GM12872 (cell line): ENCODE measurements around the gene SCYGR1.

Source experiments
- TF ChIP-seq, protein P1 (sequence below): IDR thresholded peaks from 3 replicates; pipeline ENCODE4 v1.5.1; 2011; ENCODE audit warnings: low read depth, mild to moderate bottlenecking, low read length, moderate library complexity; ENCODE audit not compliant: insufficient read depth

SCYGR1 gene

GRCh38 chr2:227411320-227411989, 23.7 kb upstream of the SCYGR1 start:
- TF ChIP-seq, protein P1, sequence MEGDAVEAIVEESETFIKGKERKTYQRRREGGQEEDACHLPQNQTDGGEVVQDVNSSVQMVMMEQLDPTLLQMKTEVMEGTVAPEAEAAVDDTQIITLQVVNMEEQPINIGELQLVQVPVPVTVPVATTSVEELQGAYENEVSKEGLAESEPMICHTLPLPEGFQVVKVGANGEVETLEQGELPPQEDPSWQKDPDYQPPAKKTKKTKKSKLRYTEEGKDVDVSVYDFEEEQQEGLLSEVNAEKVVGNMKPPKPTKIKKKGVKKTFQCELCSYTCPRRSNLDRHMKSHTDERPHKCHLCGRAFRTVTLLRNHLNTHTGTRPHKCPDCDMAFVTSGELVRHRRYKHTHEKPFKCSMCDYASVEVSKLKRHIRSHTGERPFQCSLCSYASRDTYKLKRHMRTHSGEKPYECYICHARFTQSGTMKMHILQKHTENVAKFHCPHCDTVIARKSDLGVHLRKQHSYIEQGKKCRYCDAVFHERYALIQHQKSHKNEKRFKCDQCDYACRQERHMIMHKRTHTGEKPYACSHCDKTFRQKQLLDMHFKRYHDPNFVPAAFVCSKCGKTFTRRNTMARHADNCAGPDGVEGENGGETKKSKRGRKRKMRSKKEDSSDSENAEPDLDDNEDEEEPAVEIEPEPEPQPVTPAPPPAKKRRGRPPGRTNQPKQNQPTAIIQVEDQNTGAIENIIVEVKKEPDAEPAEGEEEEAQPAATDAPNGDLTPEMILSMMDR, result no peak

- TF ChIP-seq, protein P1, result no peak
Measured at GRCh38 chr2:227410191-227410590, 22.4 kb upstream of the SCYGR1 start.

GRCh38 chr2:227407591-227408151, 19.9 kb upstream of the SCYGR1 start:
- TF ChIP-seq, protein P1, result no peak

DNA sequence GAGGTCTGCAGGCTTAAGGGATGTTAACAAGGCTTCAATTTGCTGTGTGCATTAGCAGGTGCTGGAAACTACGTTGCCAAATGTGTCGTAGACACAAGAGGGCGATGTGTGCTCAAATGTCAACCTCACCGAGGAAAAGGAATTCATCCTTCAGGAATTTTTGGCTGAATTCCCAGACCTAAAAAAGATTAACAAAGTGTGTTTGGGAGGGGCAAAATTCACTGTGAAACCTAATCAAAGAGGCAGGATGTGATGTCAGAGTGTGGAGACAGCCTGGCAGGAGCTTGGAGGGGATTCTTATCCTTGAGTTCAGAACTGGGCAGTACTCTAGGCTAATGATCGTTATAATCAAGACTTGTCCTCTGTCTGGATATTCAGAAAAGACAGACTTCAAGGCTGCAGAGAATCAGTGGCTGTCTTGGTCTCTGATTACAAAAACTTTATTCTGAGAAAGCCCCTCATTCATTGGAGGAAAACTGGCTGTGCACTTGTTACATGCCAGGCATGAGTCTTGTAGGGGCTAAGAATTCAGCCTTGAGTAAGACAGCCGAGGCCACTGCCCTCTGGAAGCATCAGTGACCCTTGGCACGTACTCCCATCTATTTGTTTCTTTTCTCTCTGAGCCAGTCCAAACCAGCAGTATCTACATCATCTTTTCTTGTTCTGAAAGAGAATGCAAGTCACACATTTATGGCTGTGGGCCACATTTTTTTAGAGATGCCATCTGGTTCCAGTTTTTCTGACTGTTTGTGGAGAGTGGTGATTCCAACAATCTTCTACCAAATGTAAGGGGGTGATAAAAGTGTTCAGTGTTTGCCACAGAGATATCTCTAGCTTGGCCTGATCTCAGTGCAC, 18.7 kb upstream of the SCYGR1 start:
- TF ChIP-seq, protein P1, result peak; percentile 70

GRCh38 chr2:227404585-227405271, 17.0 kb upstream of the SCYGR1 start:
- TF ChIP-seq, protein P1, result 0 out of 3 replicates have a peak, but pooled peaks have one; percentile 12

DNA sequence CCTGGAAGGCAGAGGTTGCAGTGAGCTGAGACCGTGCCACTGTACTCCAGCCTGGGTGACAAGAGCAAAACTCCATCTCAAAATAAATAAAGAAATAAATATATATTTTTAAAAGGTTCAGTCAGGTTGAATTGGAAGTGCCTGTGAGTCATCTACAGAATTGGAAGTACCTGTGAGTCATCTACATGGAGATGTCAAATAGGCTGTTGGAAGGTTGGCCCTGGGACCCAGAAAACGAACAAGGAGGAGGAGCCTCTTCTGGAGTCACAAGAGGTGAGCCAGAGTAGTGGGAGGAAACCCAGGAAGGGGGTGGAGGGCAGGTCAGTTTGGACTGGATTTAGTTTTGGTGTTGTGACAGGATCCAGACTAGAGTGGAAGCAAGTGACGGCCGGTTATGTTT, 15.2 kb upstream of the SCYGR1 start:
- TF ChIP-seq, protein P1, result no peak

- TF ChIP-seq, protein P1, result no peak
Measured at GRCh38 chr2:227402321-227402720, 14.6 kb upstream of the SCYGR1 start.
